B cell (primary cell): ENCODE results near the gene AKT3. TPM values are rescaled to one million over a fixed set of nuclear protein-coding genes. Genes with fewer than 3 reads are reported as not detected.

ENCODE experiments used
- ATAC-seq: fragments of 200-7000 bp; cut with Tn5 transposase; one replicate; pipeline ENCODE4 v1.10.0; 2021; ENCODE audit warnings: low read depth, mild to moderate bottlenecking, moderate number of reproducible peaks, moderate library complexity
- CTCF ChIA-PET: fragments of 350-600 bp; sonication (Branson Sonifier 250); formaldehyde crosslinking; loops from one replicate; lab custom pipeline; 2021; ENCODE audit warnings: antibody characterized with exemption, inconsistent platforms; lab: Charles Lee
- POLR2A ChIA-PET: fragments of 350-600 bp; sonication (Branson Sonifier 250); formaldehyde crosslinking; loops from one replicate; lab custom pipeline; 2021; ENCODE audit warnings: antibody characterized with exemption; lab: Charles Lee
- DNase-seq: peaks from one replicate; pipeline ENCODE4 v3.0.0; 2013
- H2AFZ ChIP-seq: 2 replicates; pipeline ENCODE4 v1.6.1; 2012; ENCODE audit warnings: mild to moderate bottlenecking, low read depth, low read length; ENCODE audit not compliant: insufficient read depth, poor library complexity, severe bottlenecking
- H3K27ac ChIP-seq, 2 donors: 1 replicate in 1 of 2; 2 replicates in 1 of 2; pipeline ENCODE4 v1.5.1; 2012 to 2013; ENCODE audit warnings: low read length in 2 of 2, mild to moderate bottlenecking in 2 of 2, moderate library complexity in 1 of 2
- H3K27me3 ChIP-seq, 4 experiments: fragments of 200-600 bp in 1 of 4; sonication (generic) in 1 of 4; replicated peaks in 1 of 4; 1 replicate in 2 of 4; 2 replicates in 2 of 4; pipeline versions ENCODE4 v1.6.1 to v1.7.0; 2013 to 2016; ENCODE audit warnings: low read length in 3 of 4, mild to moderate bottlenecking in 2 of 4, mixed read lengths in 1 of 4, moderate library complexity in 1 of 4; ENCODE audit not compliant: insufficient read depth in 4 of 4, control insufficient read depth in 3 of 4; ENCODE audit errors: control extremely low read depth in 1 of 4
- H3K36me3 ChIP-seq, 2 experiments: replicated peaks in 1 of 2; 1 replicate in 1 of 2; 2 replicates in 1 of 2; pipeline versions ENCODE4 v1.6.1 to v1.7.1; 2013; ENCODE audit warnings: low read length in 1 of 2; ENCODE audit not compliant: insufficient read depth in 2 of 2, control insufficient read depth in 1 of 2; ENCODE audit errors: control extremely low read depth in 1 of 2, extremely low read depth in 1 of 2
- H3K4me1 ChIP-seq, 2 donors: fragments of 200-600 bp in 1 of 2; sonication (generic) in 1 of 2; 1 replicate in 1 of 2; 2 replicates in 1 of 2; pipeline versions ENCODE4 v1.5.1 to v1.6.1; 2013 to 2017; ENCODE audit warnings: low read length in 2 of 2; ENCODE audit not compliant: control insufficient read depth in 2 of 2, insufficient read depth in 2 of 2
- H3K4me2 ChIP-seq: replicated peaks from 2 replicates; pipeline ENCODE3; 2012; ENCODE audit warnings: mild to moderate bottlenecking, low read depth, low read length; ENCODE audit not compliant: poor library complexity, severe bottlenecking
- H3K4me3 ChIP-seq, 5 experiments: fragments of 200-600 bp in 1 of 5; sonication (generic) in 1 of 5; 1 replicate in 3 of 5; 2 replicates in 2 of 5; pipeline versions ENCODE4 v1.5.1 to v1.7.0; 2011 to 2016; ENCODE audit warnings: low read length in 4 of 5, mild to moderate bottlenecking in 4 of 5, low read depth in 2 of 5, control low read depth in 1 of 5, moderate library complexity in 1 of 5; ENCODE audit not compliant: insufficient read depth in 1 of 5; ENCODE audit errors: control extremely low read depth in 1 of 5, extremely low read depth in 1 of 5
- H3K79me2 ChIP-seq: fragments of 200-600 bp; sonication (generic); one replicate; pipeline ENCODE4 v1.6.0; 2016; ENCODE audit warnings: low read length; ENCODE audit not compliant: control insufficient read depth, insufficient read depth
- H3K9ac ChIP-seq: fragments of 200-600 bp; sonication (generic); 2 replicates; pipeline ENCODE4 v1.6.1; 2017; ENCODE audit warnings: mild to moderate bottlenecking, low read length, moderate library complexity
- H3K9me3 ChIP-seq, 3 donors: one replicate each; pipeline versions ENCODE4 v1.6.1 to v1.7.1; 2013; ENCODE audit warnings: low read length in 2 of 3; ENCODE audit not compliant: control insufficient read depth in 2 of 3, insufficient read depth in 1 of 3; ENCODE audit errors: control extremely low read depth in 1 of 3
- H4K20me1 ChIP-seq: 2 replicates; pipeline ENCODE4 v1.6.0; 2012; ENCODE audit warnings: mild to moderate bottlenecking, low read length; ENCODE audit not compliant: insufficient read depth, control insufficient read depth, poor library complexity, severe bottlenecking
- H3K27ac Mint-ChIP-seq: one replicate; pipeline ENCODE4 v1.8.0; 2021; ENCODE audit warnings: mixed read lengths
- H3K27me3 Mint-ChIP-seq: one replicate; pipeline ENCODE4 v1.8.0; 2021; ENCODE audit warnings: mixed read lengths
- H3K4me1 Mint-ChIP-seq: one replicate; pipeline ENCODE4 v1.8.0; 2021; ENCODE audit warnings: mixed read lengths
- H3K4me3 Mint-ChIP-seq: one replicate; pipeline ENCODE4 v1.8.0; 2021; ENCODE audit warnings: mixed read lengths
- H3K9me3 Mint-ChIP-seq: one replicate; pipeline ENCODE4 v1.8.0; 2022; ENCODE audit warnings: mixed read lengths; ENCODE audit not compliant: insufficient read depth
- EZH2 ChIP-seq: IDR thresholded peaks from 2 replicates; pipeline ENCODE4 v1.6.1; 2012; ENCODE audit warnings: borderline replicate concordance, low read depth, mild to moderate bottlenecking, moderate library complexity, low read length; ENCODE audit not compliant: insufficient read depth, poor library complexity, severe bottlenecking
- WGBS: methylation state at CpG from one replicate; pipeline ENCODE4 v1.1.5; 2013; ENCODE audit warnings: missing lambda C conversion rate; ENCODE audit not compliant: insufficient coverage; 5-methylcytosine and 5-hydroxymethylcytosine counted together
- intact Hi-C: fragments of 100-400 bp; cut with micrococcal nuclease; formaldehyde crosslinking; loops from one replicate; pipeline ENCODE4 v1.10.0; 2022
- polyA plus RNA-seq: library from polyadenylated mRNA; depleted of rRNA; stranded (reverse); fragments of >200 nt; gene quantifications from 2 replicates; pipeline ENCODE4 v1.2.3, GENCODE V29; 2012
- total RNA-seq, 2 donors: library from RNA; stranded (reverse); fragments of 120-200 nt in 1 of 2; gene quantifications; 1 replicate in 1 of 2; 2 replicates in 1 of 2; pipeline versions ENCODE4 v1.2.3 to v1.2.4, GENCODE V29; 2013 to 2022
- TF ChIP-seq, protein P1 (sequence below): fragments of 200-600 bp; IDR thresholded peaks from one replicate; pipeline ENCODE4 v1.8.0; 2022; ENCODE audit warnings: antibody characterized with exemption, mild to moderate bottlenecking

AKT3 gene
- total and polyA plus RNA-seq, 2 donors (not counting 1 experiment from before 2014, with no cell fraction given), result 4.4 to 148 TPM

DNA sequence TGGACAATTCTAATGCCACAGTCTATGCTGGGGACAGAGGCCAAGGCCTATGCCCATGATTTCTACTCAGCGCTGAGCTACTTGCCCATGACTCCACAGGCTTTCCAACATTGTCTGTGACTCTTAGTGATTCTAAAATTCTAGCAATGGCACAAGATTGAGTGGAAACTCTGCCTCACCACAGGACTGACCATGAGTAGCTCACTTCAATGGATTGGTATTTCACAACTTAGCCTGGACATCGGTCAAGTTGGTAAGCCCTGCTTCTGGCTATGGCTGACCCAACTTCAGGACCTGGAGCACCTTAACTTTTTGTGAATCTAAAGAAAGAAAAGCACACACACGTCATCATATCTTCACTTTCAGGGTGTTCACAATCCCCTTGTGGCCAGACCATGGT, 339.1 kb downstream of the AKT3 start:
- ChIA-PET CTCF (no interaction called here), POLR2A (no interaction called here)
- no peak overlapping the region for H2AFZ ChIP-seq
- H3K4me1 ChIP-seq, result peaks cover 29 to 31% of the 10 kb centered on the region in 2 donors
- no peak overlapping the region for H3K27ac ChIP-seq
- no peaks in the 10 kb centered on the region for H3K27me3 ChIP-seq
- H3K4me2 ChIP-seq, result no peak overlapping the region
- TF ChIP-seq, protein P1, sequence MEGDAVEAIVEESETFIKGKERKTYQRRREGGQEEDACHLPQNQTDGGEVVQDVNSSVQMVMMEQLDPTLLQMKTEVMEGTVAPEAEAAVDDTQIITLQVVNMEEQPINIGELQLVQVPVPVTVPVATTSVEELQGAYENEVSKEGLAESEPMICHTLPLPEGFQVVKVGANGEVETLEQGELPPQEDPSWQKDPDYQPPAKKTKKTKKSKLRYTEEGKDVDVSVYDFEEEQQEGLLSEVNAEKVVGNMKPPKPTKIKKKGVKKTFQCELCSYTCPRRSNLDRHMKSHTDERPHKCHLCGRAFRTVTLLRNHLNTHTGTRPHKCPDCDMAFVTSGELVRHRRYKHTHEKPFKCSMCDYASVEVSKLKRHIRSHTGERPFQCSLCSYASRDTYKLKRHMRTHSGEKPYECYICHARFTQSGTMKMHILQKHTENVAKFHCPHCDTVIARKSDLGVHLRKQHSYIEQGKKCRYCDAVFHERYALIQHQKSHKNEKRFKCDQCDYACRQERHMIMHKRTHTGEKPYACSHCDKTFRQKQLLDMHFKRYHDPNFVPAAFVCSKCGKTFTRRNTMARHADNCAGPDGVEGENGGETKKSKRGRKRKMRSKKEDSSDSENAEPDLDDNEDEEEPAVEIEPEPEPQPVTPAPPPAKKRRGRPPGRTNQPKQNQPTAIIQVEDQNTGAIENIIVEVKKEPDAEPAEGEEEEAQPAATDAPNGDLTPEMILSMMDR, result no peak
- TF ChIP-seq EZH2, result no peak
- no peaks in the 10 kb centered on the region for H3K9me3 Mint-ChIP-seq
- no peaks in the 10 kb centered on the region for H3K9me3 ChIP-seq
- peaks cover 52% of the 10 kb centered on the region for H3K4me1 Mint-ChIP-seq
- H3K27ac Mint-ChIP-seq, result no peak overlapping the region
- 100% methylated on average over 3 of the region's 3 CpGs for WGBS
- no peak overlapping the region for H3K9ac ChIP-seq
- H4K20me1 ChIP-seq, result no peaks in the 10 kb centered on the region
- ATAC-seq, result no peak
- no peak overlapping the region for H3K4me3 Mint-ChIP-seq
- no peak for DNase-seq
- intact Hi-C loops, result no loop called here
- peaks cover 0 to 10% of the 10 kb centered on the region in 2 experiments for H3K36me3 ChIP-seq
- H3K79me2 ChIP-seq, result no peaks in the 10 kb centered on the region
- H3K4me3 ChIP-seq, result no peak overlapping the region
- no peaks in the 10 kb centered on the region for H3K27me3 Mint-ChIP-seq

DNA sequence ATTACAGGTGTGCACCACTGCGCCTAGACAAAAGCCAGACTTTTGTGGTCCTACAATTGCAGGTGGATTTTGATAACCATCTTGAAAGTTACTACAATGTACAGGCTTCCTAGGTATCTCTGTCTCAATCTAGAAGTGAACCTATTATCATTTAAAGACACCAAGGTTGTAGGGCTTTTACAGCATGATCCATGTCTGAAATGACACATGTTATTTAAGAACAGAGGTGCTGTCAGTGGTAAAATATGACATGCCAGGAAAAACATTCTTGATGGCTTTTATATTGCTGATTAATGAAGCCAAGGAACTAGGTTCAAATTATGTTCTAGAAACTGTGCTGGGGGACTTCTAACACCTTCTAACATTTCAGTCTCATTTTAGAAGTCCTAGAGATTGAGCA, 341.1 kb downstream of the AKT3 start:
- DNase-seq (no peak), ATAC-seq (no peak)
- CTCF ChIA-PET, result interaction anchor here (0.6 kb wide), 1 partner anchor 165 kb away, joined by 3 read pairs; no protein-coding TSS in a partner anchor
- Histone ChIP-seq H3K36me3 (peaks cover 0 to 10% of the 10 kb centered on the region in 2 experiments), H3K27me3 (no peaks in the 10 kb centered on the region), H3K9me3 (no peaks in the 10 kb centered on the region), H3K4me3 (no peak overlapping the region), H3K9ac (no peak overlapping the region), H3K79me2 (no peaks in the 10 kb centered on the region), H4K20me1 (no peaks in the 10 kb centered on the region), H3K4me1 (peaks cover 32 to 34% of the 10 kb centered on the region in 2 donors), H2AFZ (no peak overlapping the region), H3K4me2 (peak overlapping the region; percentile 58), H3K27ac (peak overlapping the region in 1 of 2 donors; percentile 11)
- intact Hi-C loops, result loop anchor here (5.0 to 10.0 kb wide), 3 partner anchors 216 to 766 kb away; partner anchors contain the start of gene AKT3
- Mint-ChIP-seq H3K4me3 (no peak overlapping the region), H3K27me3 (no peaks in the 10 kb centered on the region), H3K4me1 (peaks cover 49% of the 10 kb centered on the region), H3K9me3 (no peaks in the 10 kb centered on the region), H3K27ac (peak overlapping the region; percentile 88)
- TF ChIP-seq, protein P1, result no peak
- no peak for TF ChIP-seq EZH2
- 100% methylated on average over 1 of the region's 1 CpG for WGBS
- POLR2A ChIA-PET, result no interaction called here
